Mesothelial cell of epicardium (in vitro differentiated cells): Measurements from ENCODE around the gene COL8A2. TPM values are rescaled to one million over a fixed set of nuclear protein-coding genes. Genes with fewer than 3 reads are reported as not detected.

ENCODE experiments used
- DNase-seq, 2 experiments: peaks; one replicate each; pipeline ENCODE4 v3.0.0; 2021; ENCODE audit warnings: low spot score in 2 of 2; ENCODE audit not compliant: unreplicated experiment in 2 of 2
- H3K27ac Mint-ChIP-seq: 2 replicates; pipeline ENCODE4 v1.8.0; 2021; ENCODE audit warnings: mixed read lengths
- H3K27me3 Mint-ChIP-seq: 2 replicates; pipeline ENCODE4 v1.8.0; 2021; ENCODE audit warnings: low read depth, mixed read lengths
- H3K36me3 Mint-ChIP-seq: 2 replicates; pipeline ENCODE4 v1.8.0; 2021; ENCODE audit warnings: mixed read lengths
- H3K4me1 Mint-ChIP-seq: 2 replicates; pipeline ENCODE4 v1.8.0; 2021; ENCODE audit warnings: mixed read lengths
- H3K4me3 Mint-ChIP-seq: 2 replicates; pipeline ENCODE4 v1.8.0; 2021; ENCODE audit warnings: mild to moderate bottlenecking, moderate library complexity, mixed read lengths
- H3K9me3 Mint-ChIP-seq: 2 replicates; pipeline ENCODE4 v1.8.0; 2021; ENCODE audit warnings: mixed read lengths
- total RNA-seq: library from RNA; stranded (reverse); gene quantifications from 3 replicates; pipeline ENCODE4 v1.2.1, GENCODE V29; 2021
- TF ChIP-seq, protein P1 (sequence below): fragments of 200-600 bp; sonication (generic); IDR thresholded peaks from one replicate; pipeline ENCODE4 v1.5.0; 2021; ENCODE audit warnings: antibody characterized with exemption; ENCODE audit not compliant: unreplicated experiment

The COL8A2 gene
- total RNA-seq, 1 donor from 2014 or later = 10.4 TPM

DNA sequence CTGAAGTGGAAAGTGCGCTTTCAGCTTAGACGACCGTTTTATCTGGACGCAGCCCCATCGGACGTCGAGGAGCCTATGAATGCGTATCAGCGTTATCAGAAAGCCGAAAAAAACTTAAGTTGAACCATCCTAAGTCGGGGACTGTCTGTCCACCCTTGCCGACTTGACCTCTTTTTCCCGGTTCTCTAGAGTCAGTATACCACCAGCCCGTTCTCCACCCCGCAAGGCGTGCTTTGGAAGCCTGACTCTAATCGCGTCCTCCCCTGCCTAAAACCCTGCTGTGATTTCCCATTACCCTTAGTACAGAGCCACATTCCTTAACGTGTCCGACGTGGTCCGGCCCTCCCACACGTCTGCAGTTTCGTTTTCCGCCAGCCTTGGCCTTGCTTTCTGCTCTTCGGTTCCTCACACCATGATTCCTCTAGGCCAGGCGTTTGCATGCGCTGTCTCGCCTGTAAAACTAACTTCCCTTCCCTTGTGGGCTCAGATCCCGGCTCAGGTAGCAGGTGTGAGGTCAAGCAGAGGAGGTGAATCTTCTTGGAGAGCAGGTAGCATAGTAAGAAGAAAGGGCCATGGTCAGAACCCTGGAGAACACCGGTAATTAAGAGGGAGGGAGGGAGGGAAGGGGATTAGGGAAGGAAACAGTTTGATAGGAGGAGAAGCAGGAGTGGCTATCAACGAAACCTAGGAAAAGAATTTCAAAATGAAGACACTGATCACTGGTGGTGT lies 35.5 kb downstream of the COL8A2 start:
- Mint-ChIP-seq H3K27ac (peak overlapping the region; percentile 95), H3K4me1 (peaks cover 17% of the 10 kb centered on the region), H3K36me3 (peaks cover 4% of the 10 kb centered on the region), H3K27me3 (no peaks in the 10 kb centered on the region), H3K4me3 (peak overlapping the region; percentile 81), H3K9me3 (no peaks in the 10 kb centered on the region)
- no peak for DNase-seq
- TF ChIP-seq, protein P1, sequence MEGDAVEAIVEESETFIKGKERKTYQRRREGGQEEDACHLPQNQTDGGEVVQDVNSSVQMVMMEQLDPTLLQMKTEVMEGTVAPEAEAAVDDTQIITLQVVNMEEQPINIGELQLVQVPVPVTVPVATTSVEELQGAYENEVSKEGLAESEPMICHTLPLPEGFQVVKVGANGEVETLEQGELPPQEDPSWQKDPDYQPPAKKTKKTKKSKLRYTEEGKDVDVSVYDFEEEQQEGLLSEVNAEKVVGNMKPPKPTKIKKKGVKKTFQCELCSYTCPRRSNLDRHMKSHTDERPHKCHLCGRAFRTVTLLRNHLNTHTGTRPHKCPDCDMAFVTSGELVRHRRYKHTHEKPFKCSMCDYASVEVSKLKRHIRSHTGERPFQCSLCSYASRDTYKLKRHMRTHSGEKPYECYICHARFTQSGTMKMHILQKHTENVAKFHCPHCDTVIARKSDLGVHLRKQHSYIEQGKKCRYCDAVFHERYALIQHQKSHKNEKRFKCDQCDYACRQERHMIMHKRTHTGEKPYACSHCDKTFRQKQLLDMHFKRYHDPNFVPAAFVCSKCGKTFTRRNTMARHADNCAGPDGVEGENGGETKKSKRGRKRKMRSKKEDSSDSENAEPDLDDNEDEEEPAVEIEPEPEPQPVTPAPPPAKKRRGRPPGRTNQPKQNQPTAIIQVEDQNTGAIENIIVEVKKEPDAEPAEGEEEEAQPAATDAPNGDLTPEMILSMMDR = no peak

DNA sequence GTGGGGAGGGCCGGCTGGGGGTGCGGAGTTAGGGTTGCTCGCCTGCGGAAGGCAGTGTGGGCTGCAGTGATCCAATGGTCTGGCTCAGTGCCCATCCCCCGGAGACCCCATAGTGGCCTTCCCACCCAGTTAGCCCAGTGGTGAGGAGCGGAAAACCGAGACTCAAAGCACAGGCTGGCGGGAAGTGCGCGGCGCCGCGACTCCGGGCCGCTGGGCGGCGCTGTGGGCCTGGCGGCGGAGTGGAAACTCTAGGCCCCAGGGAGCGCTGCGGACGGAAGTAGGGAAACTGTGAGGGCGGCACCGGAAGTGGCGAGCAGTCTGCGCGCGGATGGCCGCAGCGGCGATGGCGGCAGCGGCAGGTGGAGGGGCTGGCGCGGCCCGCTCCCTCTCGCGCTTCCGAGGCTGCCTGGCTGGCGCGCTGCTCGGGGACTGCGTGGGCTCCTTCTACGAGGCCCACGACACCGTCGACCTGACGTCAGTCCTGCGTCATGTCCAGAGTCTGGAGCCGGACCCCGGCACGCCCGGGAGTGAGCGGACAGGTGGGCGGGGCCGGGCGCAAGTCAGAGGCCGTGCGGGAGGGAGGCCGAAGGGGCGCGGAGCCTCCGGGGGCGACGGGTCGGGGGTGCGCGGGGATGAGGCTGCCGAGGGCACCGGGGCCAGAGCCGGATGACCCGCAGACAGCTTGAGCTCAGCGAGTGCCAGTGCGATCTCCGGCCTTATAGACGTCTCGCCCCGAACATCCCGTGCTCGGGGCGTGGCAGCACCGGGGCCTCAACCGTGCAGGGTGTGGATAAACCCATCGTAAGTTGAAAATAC lies 36.2 kb downstream of the COL8A2 start, which contains the start of gene ADPRS:
ADPRS (plus strand) TSS at position 316 of the 816 bp plus-strand sequence; CDS start at position 329, 13 bp downstream.
- H3K36me3 Mint-ChIP-seq = peaks cover 4% of the 10 kb centered on the region
- peaks cover 20% of the 10 kb centered on the region for H3K4me1 Mint-ChIP-seq
- DNase-seq = peak; percentile 81 to 92
- H3K27ac Mint-ChIP-seq = peak within 1 kb of the TSS; percentile 95
- TF ChIP-seq, protein P1 = peak; percentile 93
- no peaks in the 10 kb centered on the region for H3K9me3 Mint-ChIP-seq
- H3K27me3 Mint-ChIP-seq = no peaks in the 10 kb centered on the region
- peak within 1 kb of the TSS; percentile 81 for H3K4me3 Mint-ChIP-seq

DNA sequence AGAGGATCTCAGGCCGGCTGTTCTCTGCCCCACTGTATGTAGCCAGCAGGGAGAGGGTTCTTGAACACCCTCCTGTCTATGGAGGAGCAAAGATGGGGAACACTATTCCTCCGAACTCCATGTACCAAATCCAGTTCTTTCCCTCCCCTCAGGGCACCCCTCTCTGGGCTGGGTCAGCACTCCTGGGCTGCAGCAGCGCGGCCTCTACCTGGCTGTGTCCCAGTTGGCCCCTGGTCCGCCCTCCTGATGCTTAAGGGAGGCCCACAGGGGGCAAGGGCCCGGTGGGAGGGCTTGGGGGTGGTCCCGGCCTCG lies 36.8 kb downstream of the COL8A2 start:
- DNase-seq = no peak
- H3K36me3 Mint-ChIP-seq = peaks cover 2% of the 10 kb centered on the region
- H3K4me1 Mint-ChIP-seq = peaks cover 20% of the 10 kb centered on the region
- no peaks in the 10 kb centered on the region for H3K9me3 Mint-ChIP-seq
- TF ChIP-seq, protein P1 = no peak
- no peaks in the 10 kb centered on the region for H3K27me3 Mint-ChIP-seq
- H3K27ac Mint-ChIP-seq = no peak overlapping the region
- H3K4me3 Mint-ChIP-seq = peak overlapping the region; percentile 81

DNA sequence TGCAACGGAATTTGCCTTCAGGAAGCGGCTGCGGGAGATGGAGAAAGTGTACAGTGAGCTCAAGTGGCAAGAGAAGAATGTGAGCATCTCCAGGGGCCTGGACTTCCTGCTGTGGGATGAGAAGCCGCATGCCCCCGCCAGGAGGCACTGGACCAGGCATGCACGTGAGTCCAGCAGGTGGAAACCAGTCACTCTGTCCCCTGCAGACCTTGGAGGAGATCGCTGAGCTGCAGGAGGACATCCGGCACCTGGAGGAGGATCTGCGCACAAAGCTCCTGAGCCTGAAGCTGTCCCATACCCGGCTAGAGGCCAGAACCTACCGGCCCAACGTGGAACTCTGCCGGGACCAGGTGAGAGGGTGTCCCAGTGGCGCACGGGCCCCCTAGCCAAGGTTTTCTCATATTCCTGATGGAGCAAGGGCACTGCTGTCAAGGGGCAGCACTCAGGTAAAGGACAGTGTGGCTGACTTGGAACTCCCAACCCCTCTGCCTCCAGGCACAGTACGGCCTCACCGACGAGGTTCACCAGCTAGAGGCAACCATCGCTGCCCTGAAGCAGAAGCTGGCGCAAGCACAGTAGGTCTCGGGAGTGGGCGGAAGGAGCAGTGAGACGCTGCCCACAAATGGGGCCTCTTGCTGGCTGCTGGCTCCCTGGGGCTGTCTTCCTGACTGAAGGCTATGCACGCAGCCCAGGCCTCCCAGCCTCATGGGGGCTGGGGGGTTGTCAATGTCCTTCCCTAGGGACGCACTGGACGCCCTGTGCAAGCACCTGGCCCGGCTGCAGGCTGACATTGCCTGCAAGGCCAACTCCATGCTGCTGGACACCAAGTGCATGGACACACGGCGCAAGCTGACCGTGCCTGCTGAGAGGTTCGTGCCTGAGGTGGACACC lies 37.5 kb downstream of the COL8A2 start:
- TF ChIP-seq, protein P1 = no peak
- Mint-ChIP-seq H3K9me3 (no peaks in the 10 kb centered on the region), H3K36me3 (peaks cover 2% of the 10 kb centered on the region), H3K4me1 (peaks cover 20% of the 10 kb centered on the region), H3K27me3 (no peaks in the 10 kb centered on the region), H3K4me3 (peak overlapping the region; percentile 81), H3K27ac (no peak overlapping the region)
- no peak for DNase-seq

DNA sequence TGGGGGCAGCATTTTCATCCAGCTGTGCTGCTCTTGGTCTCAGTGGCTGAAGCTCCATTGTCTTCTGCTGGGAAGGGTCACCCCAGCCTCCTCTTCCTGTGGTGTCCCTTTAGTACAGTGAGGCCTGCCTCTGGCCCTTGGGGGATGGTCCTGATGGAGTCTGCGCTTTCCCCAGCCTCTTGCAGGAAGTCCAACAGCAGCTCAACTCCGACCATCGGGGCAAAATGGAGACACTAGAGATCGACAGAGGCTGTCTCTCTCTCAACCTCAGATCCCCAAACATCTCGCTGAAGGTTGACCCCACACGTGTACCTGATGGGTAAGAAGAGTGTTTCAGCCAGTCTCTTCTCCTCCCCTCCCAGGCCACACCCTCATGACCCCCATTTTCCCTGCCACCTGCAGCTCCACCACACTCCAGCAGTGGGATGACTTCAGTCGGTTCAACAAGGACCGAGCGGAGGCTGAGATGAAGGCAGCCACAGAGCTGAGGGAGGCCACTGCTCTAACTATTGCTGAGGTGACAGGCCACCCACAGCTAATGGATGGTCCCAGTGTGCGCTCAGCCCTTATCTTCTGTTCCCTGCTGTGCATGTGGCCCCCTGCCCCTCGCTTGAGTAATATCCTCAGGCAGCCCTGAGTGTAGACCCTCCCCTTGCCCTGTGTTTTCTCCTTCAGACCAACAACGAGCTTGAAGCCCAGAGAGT lies 38.3 kb downstream of the COL8A2 start:
- DNase-seq = no peak
- peaks cover 4% of the 10 kb centered on the region for H3K27me3 Mint-ChIP-seq
- H3K4me3 Mint-ChIP-seq = peak overlapping the region; percentile 46
- no peak overlapping the region for H3K27ac Mint-ChIP-seq
- H3K36me3 Mint-ChIP-seq = peaks cover 2% of the 10 kb centered on the region
- H3K9me3 Mint-ChIP-seq = no peaks in the 10 kb centered on the region
- H3K4me1 Mint-ChIP-seq = peaks cover 20% of the 10 kb centered on the region
- TF ChIP-seq, protein P1 = no peak
